Left lung (tissue), 10 donors: Measurements from ENCODE around the gene AACS. TPM values are rescaled to one million over a fixed set of nuclear protein-coding genes. Genes with fewer than 3 reads are reported as not detected.
A peak's percentile ranks its signal among the peaks of the same experiment; 100 is the strongest.

ENCODE experiments used
- ATAC-seq: fragments of 200-7000 bp; cut with Tn5 transposase; one replicate; pipeline ENCODE4 v1.9.1; 2020; ENCODE audit warnings: moderate library complexity
- DNase-seq, 4 donors: peaks; one replicate each; pipeline ENCODE4 v3.0.0-alpha.2; 2013 to 2020
- H3K27ac ChIP-seq, 2 donors: fragments of 200-600 bp; sonication (generic) in 1 of 2; one replicate each; pipeline versions ENCODE4 v1.5.0 to v1.8.0; 2020 to 2021
- H3K27me3 ChIP-seq, 2 donors: fragments of 200-600 bp; sonication (generic) in 1 of 2; one replicate each; pipeline versions ENCODE4 v1.5.0 to v1.8.0; 2020 to 2021
- H3K36me3 ChIP-seq, 2 donors: fragments of 200-600 bp; sonication (generic) in 1 of 2; one replicate each; pipeline versions ENCODE4 v1.5.0 to v1.8.0; 2020 to 2021
- H3K4me1 ChIP-seq, 2 donors: fragments of 200-600 bp; one replicate each; pipeline ENCODE4 v1.8.0; 2021
- H3K4me3 ChIP-seq, 2 donors: fragments of 200-600 bp; sonication (generic) in 1 of 2; one replicate each; pipeline versions ENCODE4 v1.5.0 to v1.8.0; 2020 to 2021; ENCODE audit warnings: mild to moderate bottlenecking in 1 of 2
- H3K9me3 ChIP-seq, 2 donors: fragments of 200-600 bp; sonication (generic) in 1 of 2; one replicate each; pipeline versions ENCODE4 v1.5.0 to v1.8.0; 2020 to 2021
- CTCF ChIP-seq, 2 donors: fragments of 200-600 bp; sonication (generic) in 1 of 2; IDR thresholded peaks; one replicate each; pipeline versions ENCODE4 v1.5.0 to v1.8.0; 2021; ENCODE audit warnings: antibody characterized with exemption in 2 of 2
- intact Hi-C, 2 donors: fragments of 100-400 bp; cut with DNase I; formaldehyde crosslinking; loops; one replicate each; pipeline versions ENCODE4 v1.11.2 to v1.14.2; 2022
- polyA plus RNA-seq, 6 donors: library from polyadenylated mRNA; unstranded; fragments of 120-200 nt; gene quantifications; one replicate each; pipeline ENCODE4 v1.2.1, GENCODE V29; 2013; ENCODE audit not compliant: insufficient read length in 6 of 6
- total RNA-seq, 2 donors: library from RNA; stranded (reverse); fragmentation: NEBNext Ultra II Directional; extraction: Animal tissue kit (Norgen Biotek cat#: 25700); gene quantifications; one replicate each; pipeline ENCODE4 v1.2.1, GENCODE V29; 2021
- donor health status: DM: no; HTN: yes; CAD: no.
- donor health status: DM: no; HTN: no; CAD: no.

AACS gene
- total and polyA plus RNA-seq, 8 donors = 23.7 to 36.9 (median 27.2) TPM

- TF ChIP-seq CTCF (IDR thresholded peaks at IDR 0.05) = no peak
- H3K4me1 ChIP-seq = peaks cover 0 to 6% of the 10 kb centered on the region in 2 donors
- H3K9me3 ChIP-seq = no peaks in the 10 kb centered on the region
Measured at GRCh38 chr12:125129591-125130255, 64.5 kb downstream of the AACS start.

GRCh38 chr12:125131958-125132357, 66.7 kb downstream of the AACS start:
- intact Hi-C loops = no loop called here
- H3K9me3 ChIP-seq = no peaks in the 10 kb centered on the region
- no peak overlapping the region for H3K27ac ChIP-seq
- H3K36me3 ChIP-seq = peaks cover 0 to 62% of the 10 kb centered on the region in 2 donors
- peak in 1 of 4 donors; percentile 1 for DNase-seq
- ATAC-seq = no peak
- H3K4me3 ChIP-seq = no peak overlapping the region
- no peaks in the 10 kb centered on the region for H3K4me1 ChIP-seq
- no peak for TF ChIP-seq CTCF (IDR thresholded peaks at IDR 0.05)
- no peaks in the 10 kb centered on the region for H3K27me3 ChIP-seq

More at GRCh38 chr12:125129591-125130255, 64.5 kb downstream of the AACS start:
- intact Hi-C loops = no loop called here
- Histone ChIP-seq H3K27me3 (no peaks in the 10 kb centered on the region), H3K36me3 (peaks cover 0 to 58% of the 10 kb centered on the region in 2 donors), H3K27ac (no peak overlapping the region), H3K4me3 (no peak overlapping the region)
- ATAC-seq (no peak), DNase-seq (no peak)

GRCh38 chr12:125132698-125133400, 67.6 kb downstream of the AACS start:
- Histone ChIP-seq H3K4me1 (no peaks in the 10 kb centered on the region), H3K36me3 (peaks cover 0 to 65% of the 10 kb centered on the region in 2 donors), H3K4me3 (no peak overlapping the region), H3K9me3 (no peaks in the 10 kb centered on the region), H3K27me3 (no peaks in the 10 kb centered on the region), H3K27ac (no peak overlapping the region)
- intact Hi-C loops = no loop called here
- DNase-seq (peak in 1 of 4 donors; percentile 43), ATAC-seq (no peak)
- TF ChIP-seq CTCF (IDR thresholded peaks at IDR 0.05) = no peak

GRCh38 chr12:125133616-125134015, 68.4 kb downstream of the AACS start:
- DNase-seq (peak in 1 of 4 donors; percentile 57), ATAC-seq (no peak)
- H3K4me1 ChIP-seq = no peaks in the 10 kb centered on the region
- intact Hi-C loops = no loop called here
- TF ChIP-seq CTCF (IDR thresholded peaks at IDR 0.05) = no peak
- peaks cover 0 to 57% of the 10 kb centered on the region in 2 donors for H3K36me3 ChIP-seq
- no peak overlapping the region for H3K27ac ChIP-seq
- no peak overlapping the region for H3K4me3 ChIP-seq
- no peaks in the 10 kb centered on the region for H3K9me3 ChIP-seq
- no peaks in the 10 kb centered on the region for H3K27me3 ChIP-seq

GRCh38 chr12:125134576-125134975, 69.3 kb downstream of the AACS start:
- TF ChIP-seq CTCF (IDR thresholded peaks at IDR 0.05) = no peak
- Histone ChIP-seq H3K4me3 (no peak overlapping the region), H3K4me1 (no peaks in the 10 kb centered on the region), H3K27ac (no peak overlapping the region), H3K27me3 (no peaks in the 10 kb centered on the region), H3K36me3 (peaks cover 0 to 60% of the 10 kb centered on the region in 2 donors), H3K9me3 (no peaks in the 10 kb centered on the region)
- DNase-seq (peak in 1 of 4 donors; percentile 47), ATAC-seq (no peak)
- intact Hi-C loops = no loop called here
